CD4-positive, alpha-beta T cell treated with Interleukin-1 beta for 1 hour (primary cell): Measurements from ENCODE around the gene ZNF407.

ENCODE experiments used
- DNase-seq, 2 donors: peaks; one replicate each; pipeline ENCODE4 v3.0.0-alpha.2; 2020 to 2022

Gene ZNF407

DNA sequence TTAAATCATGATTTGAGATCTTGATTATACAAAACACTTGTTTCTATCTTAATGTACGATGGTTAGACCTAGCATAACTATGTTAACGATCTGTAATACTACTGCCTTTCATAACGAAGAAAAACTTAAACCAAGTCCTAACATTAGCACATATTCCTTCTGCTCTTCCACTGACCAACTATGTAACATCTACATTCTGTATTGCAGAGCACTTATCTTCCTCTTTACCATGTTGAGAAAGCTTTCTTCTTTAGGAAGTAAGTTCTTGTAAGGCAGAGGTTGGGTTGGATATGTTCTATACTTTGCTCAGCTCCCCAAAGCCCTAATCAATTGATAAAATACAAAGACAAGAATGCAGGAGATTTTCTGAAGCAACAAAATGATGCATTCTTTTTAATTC, 7.9 kb upstream of the ZNF407 start:
- DNase-seq, result no peak

DNA sequence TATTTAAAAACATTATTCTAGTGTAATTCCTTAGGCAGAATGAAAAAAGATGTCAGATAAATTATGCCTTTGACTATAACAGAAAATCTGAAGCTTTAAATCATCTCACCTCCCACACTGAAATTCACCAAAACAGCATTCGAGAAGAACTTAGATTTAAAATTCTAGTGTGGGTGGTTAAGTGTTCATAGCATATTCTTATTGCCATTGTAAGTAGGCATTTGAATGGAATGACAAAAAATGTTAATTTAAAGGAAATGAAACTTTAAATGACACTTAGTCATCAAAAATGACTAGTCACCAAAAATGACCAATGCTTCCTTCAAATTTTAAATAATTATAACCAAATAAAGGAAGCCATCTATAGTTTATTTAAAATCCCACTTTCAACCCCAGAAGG, 7.0 kb upstream of the ZNF407 start:
- DNase-seq, result no peak

DNA sequence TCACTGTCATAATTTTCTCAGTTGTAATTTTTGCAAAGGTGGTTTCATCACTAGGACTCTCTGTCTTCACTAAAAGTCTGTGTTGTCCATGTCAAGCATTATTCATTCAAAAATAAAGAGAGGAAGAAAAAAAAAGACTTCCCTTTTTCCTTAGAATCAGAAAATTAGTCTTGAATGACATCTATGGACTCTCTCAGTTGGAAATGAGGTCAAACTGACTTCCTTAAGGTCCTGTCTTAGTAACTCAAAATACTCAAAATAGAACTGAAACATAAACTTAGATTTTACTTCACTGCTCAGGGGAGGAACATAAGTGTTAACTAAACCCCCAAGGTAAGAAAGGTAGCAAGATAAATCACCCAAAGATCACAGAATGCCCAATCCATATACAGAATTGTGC, 2.2 kb upstream of the ZNF407 start:
- DNase-seq, result no peak

DNA sequence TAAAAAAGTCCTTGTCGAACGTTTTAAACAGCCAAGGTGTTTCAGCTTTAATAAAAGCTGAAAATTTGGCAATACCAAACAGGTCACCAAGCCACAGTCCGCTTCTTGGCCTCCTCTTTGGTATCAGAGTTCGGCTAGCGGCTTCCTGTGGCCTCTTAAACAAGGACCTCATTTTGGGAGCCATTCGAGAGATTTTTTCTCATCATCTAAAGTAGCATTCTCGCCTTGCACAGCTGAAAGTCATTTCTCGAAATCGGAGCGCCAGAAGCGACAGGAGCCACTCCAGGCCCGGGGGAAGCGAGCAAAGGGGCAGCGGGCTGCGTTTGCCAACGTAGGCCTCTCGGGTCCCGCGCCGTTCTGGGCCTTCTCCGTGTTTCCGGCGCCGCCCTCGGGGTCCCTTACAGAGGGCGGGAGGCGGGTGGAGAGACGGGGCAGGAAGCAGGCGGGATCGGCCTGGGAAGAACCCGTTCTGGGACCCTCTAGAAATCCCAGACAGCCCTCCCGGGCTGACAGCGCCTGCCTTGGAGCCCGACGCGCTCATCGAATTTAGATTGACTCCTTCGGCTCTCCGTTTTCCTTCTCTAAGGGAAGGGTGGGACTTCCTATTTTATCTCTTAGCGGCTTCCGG, 522 bp upstream of the ZNF407 start:
- peak in 1 of 2 donors; percentile 68 for DNase-seq

DNA sequence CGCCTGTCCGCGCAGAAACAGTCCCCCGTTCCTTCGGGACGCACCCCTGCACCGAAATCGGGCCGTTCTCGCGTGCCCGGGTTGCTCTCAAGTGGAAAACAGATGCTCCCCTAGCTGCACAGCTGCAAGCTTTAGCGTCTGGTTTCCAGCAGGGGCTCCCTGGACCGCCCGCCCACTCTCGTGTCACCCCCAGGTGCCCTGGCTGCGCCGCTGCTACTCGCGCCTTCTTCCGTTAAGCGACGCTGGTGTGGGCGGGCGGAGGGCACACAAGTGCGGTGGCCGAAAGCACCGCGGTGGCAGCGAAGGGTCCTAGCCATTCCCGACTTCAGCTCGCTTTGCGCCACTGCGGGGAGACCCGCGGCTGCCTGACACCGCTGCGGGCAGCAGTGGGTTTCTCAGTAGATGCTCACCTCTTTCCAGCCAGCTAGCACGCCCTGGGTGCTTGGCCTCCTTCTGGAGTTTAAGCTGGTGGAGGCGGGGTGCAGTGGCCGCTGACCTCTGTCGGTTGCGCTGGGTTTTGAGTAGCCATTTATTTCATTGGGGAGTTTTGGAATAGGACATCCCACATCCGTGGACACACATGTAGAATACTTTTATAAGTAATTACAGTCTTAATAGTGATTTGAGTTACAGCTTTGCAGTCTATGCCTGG, 806 bp downstream of the ZNF407 start:
- DNase-seq, result peak; percentile 65 to 67

DNA sequence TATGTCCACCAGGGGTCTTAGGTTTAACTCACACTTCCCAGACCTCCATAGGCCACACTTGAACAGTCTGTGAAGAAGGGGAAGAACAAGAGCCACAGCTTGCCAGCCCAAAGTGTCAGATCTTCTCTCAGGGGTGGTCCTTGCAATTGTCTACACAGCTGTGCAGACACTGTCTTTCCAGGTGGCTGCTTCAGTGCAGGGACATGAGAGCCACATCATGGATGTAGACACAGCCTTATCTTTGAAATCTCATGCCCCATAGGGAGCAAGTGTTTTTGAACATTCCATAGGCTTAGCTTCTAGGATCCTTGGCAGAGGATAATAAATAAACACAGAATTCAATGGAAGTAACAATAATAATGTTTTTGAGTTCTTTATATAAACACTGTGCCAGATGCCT, 6.7 kb downstream of the ZNF407 start:
- DNase-seq, result no peak

DNA sequence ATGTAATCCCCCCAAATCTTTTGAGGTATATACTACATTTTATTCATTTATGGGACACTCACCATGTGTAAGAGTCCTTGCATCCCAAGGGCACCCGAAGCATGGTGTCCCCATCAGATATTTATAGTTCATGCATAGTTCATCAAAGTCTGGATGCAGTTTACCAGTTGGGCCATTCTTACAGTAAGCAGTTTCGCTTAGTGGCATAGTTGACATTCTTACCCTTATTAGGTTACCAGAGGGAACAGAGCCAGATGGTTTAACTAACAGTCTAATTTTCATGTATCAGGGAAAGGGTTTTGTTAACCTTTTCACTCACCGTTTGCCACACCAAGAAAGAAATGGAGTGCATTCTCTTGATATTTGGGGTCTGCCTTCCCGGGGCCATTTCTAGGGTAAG, 7.1 kb downstream of the ZNF407 start:
- DNase-seq, result no peak

DNA sequence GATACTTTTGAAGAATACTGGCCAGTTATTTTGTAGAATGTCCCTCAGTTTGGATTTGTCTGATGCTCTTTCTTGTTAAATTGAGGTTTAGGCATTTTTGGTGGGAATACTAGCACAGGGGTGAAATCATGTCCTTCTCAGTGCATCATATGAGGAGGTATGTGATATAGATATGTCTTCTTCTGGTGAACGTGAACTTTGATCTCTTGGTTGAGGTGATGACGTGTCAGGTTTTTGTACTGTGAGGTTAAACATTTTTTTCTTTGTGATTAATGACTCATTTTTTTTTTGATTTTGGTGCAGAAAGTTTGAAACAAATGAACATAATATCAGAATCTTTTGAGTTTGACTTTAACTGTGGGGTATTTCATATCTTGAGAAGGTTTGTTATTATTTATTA, 11.0 kb downstream of the ZNF407 start:
- DNase-seq, result no peak

DNA sequence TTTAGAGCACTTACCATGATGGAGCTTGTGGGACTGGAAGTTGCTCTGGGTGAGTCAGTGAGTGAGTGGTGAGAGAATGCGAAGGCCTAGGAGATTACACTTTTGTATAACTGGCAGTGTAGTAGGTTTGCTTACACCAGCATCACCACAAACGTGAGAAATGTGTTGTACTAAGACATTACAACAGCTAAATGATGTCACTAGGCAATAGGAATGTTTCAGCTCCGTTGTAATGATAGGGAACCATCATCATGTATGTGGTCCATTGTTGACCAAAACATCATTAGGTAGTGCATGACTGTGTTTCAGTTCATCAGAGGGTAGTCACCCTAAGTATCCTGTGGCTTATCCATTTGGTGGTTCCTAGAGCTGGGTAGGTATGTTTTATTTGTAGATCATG, 11.9 kb downstream of the ZNF407 start:
- DNase-seq, result no peak

DNA sequence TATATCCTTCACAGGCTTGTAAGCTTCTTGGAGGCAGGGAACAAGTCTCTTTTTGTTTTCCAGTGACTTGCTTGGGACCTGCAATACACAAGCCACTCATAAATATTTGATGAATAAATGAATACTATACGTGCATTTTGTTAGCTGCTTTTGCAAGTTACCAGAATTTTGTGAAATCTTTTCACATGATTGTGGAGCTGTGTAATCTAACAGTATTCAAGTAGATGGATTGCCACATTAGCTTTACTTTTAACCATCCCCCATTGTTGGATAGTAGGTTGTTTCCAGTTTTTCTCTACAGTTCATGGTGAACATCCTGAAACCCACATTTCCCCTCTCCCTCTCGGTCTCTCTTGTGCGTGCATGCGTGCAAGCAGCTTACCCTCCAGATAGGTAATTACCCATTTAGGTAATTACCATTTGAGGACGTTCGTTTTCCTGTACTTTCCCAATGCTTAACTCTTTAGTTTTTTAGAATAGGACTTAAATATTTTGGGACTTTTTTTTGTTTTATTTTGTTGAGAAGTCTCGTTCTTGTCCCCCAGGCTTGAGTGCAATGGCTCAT, 12.5 kb downstream of the ZNF407 start:
- DNase-seq, result no peak

DNA sequence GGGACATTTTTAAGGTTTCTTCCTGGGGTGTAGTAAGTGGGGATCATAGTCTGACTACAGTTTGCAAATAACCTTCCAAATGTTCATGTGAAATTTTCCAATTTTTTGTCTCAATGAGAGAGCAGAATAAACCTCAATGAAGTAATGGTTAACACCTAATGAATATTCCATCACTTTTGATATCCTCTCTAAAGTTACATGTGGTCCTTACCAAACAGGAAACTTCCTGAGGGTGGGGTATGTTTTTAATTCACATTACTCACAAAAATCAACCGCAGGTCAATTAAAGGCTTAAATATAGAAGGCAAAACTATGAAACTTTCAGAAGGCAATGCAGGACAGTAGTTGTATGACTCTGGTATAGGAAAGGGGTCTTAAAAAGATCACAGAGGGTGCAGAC, 13.2 kb downstream of the ZNF407 start:
- no peak for DNase-seq

DNA sequence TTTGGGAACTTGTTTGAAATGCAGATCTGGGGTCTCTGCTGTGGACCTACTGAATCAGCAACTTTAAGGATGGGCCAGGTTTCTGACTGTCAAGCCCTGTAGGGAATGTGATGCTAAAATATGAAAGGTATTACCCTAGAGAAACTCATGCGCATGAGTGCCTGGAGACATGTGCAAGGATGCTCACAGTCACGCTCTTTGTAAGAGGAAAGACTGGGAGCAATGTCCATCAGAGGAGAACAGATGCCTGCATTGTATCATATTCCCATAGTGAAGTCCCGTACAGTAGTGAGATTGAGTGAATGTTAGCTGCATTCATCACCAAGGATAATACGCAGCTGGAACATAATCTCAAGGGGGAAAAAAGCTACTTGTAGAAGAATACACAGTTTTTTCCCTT, 14.1 kb downstream of the ZNF407 start:
- DNase-seq, result no peak

DNA sequence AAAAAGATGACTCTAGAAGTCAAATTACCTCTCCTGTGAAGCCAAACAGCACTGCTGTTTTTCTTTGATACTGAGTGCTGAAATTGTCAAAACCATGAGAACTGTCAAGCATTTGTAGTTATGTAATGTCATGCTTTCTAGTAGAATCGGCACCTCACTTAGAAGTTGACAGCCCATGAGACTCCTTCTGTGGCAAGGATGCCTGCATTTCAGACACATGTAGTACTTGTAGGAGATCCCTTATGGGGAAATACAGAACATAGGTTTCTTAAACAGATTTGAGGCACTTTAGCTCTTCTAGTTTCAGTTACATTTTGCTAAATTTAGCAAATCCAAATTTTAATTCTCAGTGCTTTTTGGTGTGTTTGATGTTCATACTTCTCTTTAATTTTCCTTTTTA, 15.7 kb downstream of the ZNF407 start:
- DNase-seq, result no peak

DNA sequence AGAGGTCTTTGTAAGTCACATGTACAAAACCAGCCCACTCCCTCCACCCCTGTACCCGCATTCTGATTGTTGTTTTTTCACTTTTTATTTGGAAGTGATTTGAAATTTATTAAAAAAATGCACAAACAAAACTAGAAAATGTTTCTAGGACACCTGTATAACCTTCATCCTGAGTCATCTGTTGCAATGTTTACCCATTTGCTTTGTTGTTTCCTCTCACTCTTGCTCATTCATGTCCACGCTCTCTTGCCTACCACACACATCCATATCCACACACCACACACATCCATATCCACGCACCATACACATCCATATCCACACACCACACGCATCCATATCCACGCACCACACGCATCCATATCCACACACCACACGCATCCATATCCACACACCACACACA, 18.8 kb downstream of the ZNF407 start:
- DNase-seq, result no peak

DNA sequence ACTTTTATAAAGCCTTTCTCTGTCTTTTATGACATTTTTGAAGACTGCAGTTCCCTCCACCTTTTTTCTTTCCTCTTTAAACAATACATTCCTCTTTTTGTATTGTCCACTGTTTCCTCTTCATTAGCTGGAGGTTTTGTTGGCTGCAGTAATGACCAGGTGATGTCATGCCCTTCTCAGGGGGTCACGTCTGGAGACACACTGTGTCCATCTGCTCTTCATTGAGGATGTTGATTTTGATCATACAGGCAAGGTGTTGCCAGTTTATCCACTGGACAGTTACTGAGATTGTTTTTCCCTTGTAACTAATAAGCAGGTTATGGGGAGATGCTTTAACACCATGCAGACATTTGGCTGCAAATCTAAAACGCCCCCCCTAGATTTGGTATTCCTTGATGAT, 19.8 kb downstream of the ZNF407 start:
- DNase-seq, result no peak

DNA sequence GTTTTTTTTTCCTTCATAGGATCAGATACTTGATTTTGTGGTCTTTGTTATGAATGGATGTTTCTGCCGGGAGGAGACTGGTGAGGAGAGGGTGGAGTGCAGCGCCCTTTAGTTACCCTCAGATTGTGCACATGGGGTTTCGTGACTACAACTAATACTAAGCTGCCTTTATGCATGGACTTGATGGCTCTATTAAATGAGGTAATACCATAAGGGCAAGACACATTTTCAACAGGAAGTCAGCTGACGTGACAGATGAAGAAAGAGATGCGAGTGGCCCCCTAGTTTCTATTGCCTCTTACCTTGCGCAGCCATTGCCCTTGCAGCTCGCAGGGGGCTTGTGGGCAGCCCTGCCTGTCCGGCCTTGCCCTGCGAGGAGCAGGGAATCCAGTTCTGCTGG, 24.4 kb downstream of the ZNF407 start:
- DNase-seq, result no peak

DNA sequence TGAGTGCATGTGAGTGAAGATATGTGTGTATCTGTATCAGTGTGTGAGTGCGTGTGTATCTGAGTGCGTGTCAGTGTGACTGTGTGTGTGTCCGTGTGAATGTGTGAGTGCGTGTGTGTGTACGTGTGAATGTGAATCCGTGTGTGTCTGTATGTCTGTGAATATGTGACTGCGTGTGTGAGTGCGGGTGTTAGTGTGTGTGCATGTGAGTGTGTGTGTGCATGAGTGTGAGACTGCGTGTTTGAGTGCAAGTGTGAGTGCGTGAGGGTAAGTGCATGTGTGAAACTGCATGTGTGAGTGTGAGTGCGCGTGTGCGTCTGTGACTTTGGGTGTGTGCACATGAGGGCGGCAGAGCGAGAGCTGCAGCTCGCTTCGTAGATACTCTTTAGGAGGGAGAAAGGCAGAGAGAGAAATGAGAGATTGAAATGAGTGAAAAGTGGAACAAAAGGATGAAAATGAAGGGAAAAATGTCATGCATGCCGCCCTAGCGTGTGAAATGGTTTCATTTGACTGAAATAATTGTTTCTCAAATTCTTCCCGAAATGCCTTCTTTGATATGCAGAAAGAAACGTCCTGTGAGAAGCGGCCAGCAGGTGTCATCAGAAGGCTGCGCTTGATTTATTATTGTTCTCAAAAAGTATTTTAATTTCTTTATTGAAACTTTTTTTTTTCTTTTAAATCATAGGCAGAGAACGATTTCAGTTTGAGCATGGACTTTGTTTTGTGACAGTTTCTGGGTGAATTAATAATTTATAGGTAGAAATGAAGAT, 25.6 kb downstream of the ZNF407 start:
- peak; percentile 5 to 39 for DNase-seq

DNA sequence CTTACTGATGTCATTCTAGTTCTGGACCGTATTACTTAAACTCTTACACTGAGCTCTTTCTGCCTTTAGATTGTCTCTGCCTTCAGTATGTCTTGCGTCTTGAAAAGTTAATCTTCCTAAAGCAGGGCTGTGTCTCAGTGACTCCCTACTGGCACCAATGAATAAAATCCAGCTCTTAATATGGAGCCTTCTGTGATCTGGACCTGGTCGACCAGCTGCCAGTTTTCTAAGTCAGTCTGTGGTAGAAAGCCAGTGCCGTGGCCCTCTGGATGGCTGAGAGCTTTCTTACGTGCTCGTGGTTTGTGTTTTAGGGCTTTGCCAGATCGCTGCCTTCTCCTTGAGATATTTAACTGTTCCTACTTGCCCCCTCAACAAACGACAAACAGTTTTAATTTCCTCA, 26.8 kb downstream of the ZNF407 start:
- no peak for DNase-seq

DNA sequence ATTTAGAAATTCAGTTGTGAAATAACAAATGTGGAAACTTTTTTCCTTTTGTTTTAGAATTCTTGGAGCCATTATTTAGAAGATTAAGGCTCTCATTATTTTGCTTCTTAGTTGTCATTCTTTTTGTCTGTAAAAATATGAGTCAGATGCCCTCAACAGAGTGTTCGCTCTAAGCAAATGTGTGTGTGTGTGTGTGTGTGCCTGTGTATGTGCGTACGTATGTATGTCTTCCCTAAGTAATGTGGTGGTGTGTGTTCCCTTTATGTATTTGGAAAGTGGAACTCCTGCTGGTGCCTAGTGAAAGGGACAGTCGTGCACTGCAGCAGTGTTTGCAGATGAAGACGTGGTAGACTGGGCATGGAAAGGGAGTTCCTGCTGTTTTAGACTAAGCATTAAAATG, 27.5 kb downstream of the ZNF407 start:
- no peak for DNase-seq

DNA sequence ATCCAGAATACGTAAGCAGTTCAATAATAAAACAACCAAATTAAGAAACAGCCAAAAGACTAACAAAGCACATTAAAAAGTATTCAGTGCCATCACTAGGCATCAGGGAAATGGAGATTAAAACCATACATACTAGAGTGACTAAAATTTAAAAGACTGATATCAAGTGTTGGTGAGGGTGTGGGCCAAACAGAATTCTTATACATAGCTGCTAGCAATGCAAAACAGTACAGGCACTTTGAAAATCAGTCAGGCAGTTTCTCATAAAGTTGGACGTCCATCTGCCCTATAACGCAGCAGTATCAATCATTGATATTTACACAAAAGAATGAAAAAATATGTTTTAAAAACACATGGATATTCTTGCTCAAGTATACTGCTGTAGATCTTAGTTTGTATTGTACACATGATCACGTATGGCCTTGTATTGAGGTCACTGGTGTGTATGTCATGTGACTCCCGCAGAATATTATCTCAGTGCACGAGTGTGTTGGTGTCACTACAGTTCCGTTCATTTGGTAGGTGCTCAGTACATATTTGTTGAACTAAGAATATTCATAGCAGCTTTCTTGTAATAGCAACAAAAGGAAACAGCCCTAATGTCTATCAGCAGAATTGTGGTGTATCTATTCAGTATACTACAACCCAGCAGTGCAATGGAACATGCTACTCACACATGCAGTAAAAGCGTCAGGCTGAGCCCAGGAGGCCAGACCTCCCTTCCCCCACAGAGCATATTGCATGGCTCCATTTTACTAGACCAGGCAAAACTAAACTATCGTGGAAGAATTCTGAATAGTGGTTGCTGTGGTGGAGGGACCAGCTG, 28.6 kb downstream of the ZNF407 start:
- no peak for DNase-seq

DNA sequence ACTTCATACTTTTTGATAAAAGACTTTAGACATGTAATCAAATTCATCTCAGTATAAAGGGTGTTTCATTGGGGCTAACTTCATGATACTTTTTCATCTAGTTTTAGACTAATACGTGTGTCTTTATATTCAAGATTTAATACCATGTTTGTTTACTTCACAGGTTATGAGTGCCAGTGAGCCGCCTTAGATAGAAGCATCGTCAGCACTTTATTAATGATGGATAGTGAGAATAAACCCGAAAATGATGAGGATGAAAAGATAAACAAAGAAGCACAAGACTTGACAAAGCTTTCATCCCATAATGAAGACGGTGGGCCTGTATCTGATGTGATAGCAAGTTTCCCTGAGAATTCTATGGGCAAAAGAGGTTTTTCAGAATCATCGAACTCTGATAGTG, 33.1 kb downstream of the ZNF407 start:
- DNase-seq, result no peak

DNA sequence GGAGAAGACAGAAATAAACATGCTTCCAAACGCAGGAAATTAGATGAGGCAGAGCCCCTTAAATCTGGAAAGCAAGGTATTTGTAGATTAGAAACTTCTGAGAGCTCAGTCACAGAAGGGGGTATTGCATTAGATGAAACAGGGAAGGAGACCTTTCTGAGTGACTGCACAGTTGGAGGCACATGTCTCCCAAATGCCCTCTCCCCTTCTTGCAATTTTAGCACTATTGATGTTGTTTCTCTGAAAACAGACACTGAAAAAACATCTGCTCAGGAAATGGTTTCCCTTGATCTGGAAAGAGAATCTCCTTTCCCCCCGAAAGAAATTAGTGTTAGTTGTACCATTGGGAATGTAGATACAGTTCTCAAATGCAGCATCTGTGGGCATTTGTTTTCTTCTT, 33.5 kb downstream of the ZNF407 start:
- no peak for DNase-seq
